ENCODE measurements around the gene APBA2. TPM values are rescaled to one million over a fixed set of nuclear protein-coding genes. Genes with fewer than 3 reads are reported as not detected.

The APBA2 gene
- total and polyA plus RNA-seq, 2 of the 13 experiments (the other 11 are each of a cell fraction or from before 2014, with no cell fraction given) = 0.62 to 2.3 TPM

DNA sequence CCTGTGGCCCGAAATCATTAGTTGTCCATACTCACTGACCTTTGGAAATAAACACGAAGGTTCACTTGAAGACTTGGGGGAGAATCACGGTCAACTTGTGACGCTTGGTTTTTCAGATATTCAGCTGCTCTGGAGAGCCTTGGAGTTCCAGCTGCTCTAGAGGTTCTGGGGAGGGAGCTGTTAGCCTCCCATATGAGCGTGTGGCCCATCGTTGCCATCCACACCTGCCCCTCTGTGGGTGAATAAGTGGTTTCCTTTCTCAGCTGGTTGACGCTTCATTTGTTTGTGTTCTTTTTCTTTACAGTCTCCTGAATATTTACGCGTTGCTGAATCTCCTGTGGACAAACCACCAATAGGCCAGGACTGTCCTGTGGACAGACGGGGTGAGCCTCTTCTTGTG, 35.6 kb downstream of the APBA2 start:
- Histone ChIP-seq H4K20me1 (ENCODE audit: insufficient read depth, low read length) (no peaks in the 10 kb centered on the region), H3K9ac (ENCODE audit: insufficient read depth, low read depth, low read length) (no peak overlapping the region), H3K27me3 (ENCODE audit: control insufficient read depth in 1 of 2, insufficient read depth in 2 of 2, low read length in 2 of 2) (no peaks in the 10 kb centered on the region), H3K4me2 (ENCODE audit: low read depth, low read length) (no peak overlapping the region), H3K4me1 (ENCODE audit: insufficient read depth, low read length) (no peaks in the 10 kb centered on the region), H3K27ac (ENCODE audit: extremely low read length, insufficient read depth, low read length) (no peak overlapping the region), H2AFZ (ENCODE audit: low read length) (no peak overlapping the region), H3K36me3 (replicated peaks in 1 of 2; ENCODE audit: control insufficient read depth in 1 of 2, insufficient read depth in 2 of 2, low read length in 2 of 2) (no peaks in the 10 kb centered on the region), H3K79me2 (ENCODE audit: insufficient read depth, low read length) (no peaks in the 10 kb centered on the region), H3K9me3 (ENCODE audit: low read length) (no peaks in the 10 kb centered on the region), H3K4me3 (replicated peaks in 1 of 3; ENCODE audit: insufficient read depth in 1 of 3, low read depth in 2 of 3, low read length in 3 of 3) (no peak overlapping the region)
- no TSS peak for BruUV-seq (replicated peaks)
- 66% methylated on average over 10 of the region's 10 CpGs for WGBS (ENCODE audit: low lambda C conversion rate)
- DNase-seq (ENCODE audit: low spot score) (no peak), FAIRE-seq (no peak), ATAC-seq (no peak)
- in situ Hi-C loops (cut with HindIII; ENCODE audit: extremely low pct_ligation_motif_present, low pct_unique_long_range_greater_than_20kb) (no loop called here), intact Hi-C loops (cut with micrococcal nuclease; ENCODE audit: unreplicated experiment) (no loop called here)
- CTCF ChIA-PET (ENCODE audit: low intra/inter-chr PET ratio, low total read pairs) = no interaction called here
- POLR2A ChIA-PET = no interaction called here
- TF ChIP-seq PITX1 (CRISPR knock-in tag; IDR thresholded peaks at IDR 0.05) = no peak
- no peak for TF ChIP-seq NCOR1 (IDR thresholded peaks at IDR 0.05; ENCODE audit: borderline replicate concordance, low read length)
- TF ChIP-seq, protein P1, sequence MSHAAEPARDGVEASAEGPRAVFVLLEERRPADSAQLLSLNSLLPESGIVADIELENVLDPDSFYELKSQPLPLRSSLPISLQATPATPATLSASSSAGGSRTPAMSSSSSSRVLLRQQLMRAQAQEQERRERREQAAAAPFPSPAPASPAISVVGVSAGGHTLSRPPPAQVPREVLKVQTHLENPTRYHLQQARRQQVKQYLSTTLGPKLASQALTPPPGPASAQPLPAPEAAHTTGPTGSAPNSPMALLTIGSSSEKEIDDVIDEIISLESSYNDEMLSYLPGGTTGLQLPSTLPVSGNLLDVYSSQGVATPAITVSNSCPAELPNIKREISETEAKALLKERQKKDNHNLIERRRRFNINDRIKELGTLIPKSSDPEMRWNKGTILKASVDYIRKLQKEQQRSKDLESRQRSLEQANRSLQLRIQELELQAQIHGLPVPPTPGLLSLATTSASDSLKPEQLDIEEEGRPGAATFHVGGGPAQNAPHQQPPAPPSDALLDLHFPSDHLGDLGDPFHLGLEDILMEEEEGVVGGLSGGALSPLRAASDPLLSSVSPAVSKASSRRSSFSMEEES (CRISPR knock-in tag; IDR thresholded peaks at IDR 0.05) = no peak
- TF ChIP-seq, protein P2, sequence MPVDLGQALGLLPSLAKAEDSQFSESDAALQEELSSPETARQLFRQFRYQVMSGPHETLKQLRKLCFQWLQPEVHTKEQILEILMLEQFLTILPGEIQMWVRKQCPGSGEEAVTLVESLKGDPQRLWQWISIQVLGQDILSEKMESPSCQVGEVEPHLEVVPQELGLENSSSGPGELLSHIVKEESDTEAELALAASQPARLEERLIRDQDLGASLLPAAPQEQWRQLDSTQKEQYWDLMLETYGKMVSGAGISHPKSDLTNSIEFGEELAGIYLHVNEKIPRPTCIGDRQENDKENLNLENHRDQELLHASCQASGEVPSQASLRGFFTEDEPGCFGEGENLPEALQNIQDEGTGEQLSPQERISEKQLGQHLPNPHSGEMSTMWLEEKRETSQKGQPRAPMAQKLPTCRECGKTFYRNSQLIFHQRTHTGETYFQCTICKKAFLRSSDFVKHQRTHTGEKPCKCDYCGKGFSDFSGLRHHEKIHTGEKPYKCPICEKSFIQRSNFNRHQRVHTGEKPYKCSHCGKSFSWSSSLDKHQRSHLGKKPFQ (CRISPR knock-in tag; IDR thresholded peaks at IDR 0.05; ENCODE audit: insufficient replicate concordance) = no peak
- TF ChIP-seq, protein P3, sequence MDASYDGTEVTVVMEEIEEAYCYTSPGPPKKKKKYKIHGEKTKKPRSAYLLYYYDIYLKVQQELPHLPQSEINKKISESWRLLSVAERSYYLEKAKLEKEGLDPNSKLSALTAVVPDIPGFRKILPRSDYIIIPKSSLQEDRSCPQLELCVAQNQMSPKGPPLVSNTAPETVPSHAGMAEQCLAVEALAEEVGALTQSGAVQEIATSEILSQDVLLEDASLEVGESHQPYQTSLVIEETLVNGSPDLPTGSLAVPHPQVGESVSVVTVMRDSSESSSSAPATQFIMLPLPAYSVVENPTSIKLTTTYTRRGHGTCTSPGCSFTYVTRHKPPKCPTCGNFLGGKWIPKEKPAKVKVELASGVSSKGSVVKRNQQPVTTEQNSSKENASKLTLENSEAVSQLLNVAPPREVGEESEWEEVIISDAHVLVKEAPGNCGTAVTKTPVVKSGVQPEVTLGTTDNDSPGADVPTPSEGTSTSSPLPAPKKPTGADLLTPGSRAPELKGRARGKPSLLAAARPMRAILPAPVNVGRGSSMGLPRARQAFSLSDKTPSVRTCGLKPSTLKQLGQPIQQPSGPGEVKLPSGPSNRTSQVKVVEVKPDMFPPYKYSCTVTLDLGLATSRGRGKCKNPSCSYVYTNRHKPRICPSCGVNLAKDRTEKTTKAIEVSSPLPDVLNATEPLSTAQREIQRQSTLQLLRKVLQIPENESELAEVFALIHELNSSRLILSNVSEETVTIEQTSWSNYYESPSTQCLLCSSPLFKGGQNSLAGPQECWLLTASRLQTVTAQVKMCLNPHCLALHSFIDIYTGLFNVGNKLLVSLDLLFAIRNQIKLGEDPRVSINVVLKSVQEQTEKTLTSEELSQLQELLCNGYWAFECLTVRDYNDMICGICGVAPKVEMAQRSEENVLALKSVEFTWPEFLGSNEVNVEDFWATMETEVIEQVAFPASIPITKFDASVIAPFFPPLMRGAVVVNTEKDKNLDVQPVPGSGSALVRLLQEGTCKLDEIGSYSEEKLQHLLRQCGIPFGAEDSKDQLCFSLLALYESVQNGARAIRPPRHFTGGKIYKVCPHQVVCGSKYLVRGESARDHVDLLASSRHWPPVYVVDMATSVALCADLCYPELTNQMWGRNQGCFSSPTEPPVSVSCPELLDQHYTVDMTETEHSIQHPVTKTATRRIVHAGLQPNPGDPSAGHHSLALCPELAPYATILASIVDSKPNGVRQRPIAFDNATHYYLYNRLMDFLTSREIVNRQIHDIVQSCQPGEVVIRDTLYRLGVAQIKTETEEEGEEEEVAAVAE (CRISPR knock-in tag; IDR thresholded peaks at IDR 0.05; ENCODE audit: borderline replicate concordance) = no peak
- TF ChIP-seq HCFC1 (IDR thresholded peaks at IDR 0.05; ENCODE audit: low read depth, low read length) = no peak
- TF ChIP-seq, protein P4, sequence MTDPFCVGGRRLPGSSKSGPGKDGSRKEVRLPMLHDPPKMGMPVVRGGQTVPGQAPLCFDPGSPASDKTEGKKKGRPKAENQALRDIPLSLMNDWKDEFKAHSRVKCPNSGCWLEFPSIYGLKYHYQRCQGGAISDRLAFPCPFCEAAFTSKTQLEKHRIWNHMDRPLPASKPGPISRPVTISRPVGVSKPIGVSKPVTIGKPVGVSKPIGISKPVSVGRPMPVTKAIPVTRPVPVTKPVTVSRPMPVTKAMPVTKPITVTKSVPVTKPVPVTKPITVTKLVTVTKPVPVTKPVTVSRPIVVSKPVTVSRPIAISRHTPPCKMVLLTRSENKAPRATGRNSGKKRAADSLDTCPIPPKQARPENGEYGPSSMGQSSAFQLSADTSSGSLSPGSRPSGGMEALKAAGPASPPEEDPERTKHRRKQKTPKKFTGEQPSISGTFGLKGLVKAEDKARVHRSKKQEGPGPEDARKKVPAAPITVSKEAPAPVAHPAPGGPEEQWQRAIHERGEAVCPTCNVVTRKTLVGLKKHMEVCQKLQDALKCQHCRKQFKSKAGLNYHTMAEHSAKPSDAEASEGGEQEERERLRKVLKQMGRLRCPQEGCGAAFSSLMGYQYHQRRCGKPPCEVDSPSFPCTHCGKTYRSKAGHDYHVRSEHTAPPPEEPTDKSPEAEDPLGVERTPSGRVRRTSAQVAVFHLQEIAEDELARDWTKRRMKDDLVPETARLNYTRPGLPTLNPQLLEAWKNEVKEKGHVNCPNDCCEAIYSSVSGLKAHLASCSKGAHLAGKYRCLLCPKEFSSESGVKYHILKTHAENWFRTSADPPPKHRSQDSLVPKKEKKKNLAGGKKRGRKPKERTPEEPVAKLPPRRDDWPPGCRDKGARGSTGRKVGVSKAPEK (CRISPR knock-in tag; IDR thresholded peaks at IDR 0.05; ENCODE audit: borderline replicate concordance) = no peak
- no peak for TF ChIP-seq AGO1 (IDR thresholded peaks at IDR 0.05; ENCODE audit: low read depth, low read length, poor library complexity, severe bottlenecking)
- TF ChIP-seq, protein P5, sequence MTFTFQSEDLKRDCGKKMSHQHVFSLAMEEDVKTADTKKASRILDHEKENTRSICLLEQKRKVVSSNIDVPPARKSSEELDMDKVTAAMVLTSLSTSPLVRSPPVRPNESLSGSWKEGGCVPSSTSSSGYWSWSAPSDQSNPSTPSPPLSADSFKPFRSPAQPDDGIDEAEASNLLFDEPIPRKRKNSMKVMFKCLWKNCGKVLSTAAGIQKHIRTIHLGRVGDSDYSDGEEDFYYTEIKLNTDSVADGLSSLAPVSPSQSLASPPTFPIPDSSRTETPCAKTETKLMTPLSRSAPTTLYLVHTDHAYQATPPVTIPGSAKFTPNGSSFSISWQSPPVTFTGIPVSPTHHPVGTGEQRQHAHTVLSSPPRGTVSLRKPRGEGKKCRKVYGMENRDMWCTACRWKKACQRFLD (CRISPR knock-in tag; IDR thresholded peaks at IDR 0.05; ENCODE audit: borderline replicate concordance) = no peak
- no peak for TF ChIP-seq CHD2 (IDR thresholded peaks at IDR 0.05; ENCODE audit: low read depth, low read length)
- no peak for TF ChIP-seq SAFB2 (CRISPR knock-in tag; IDR thresholded peaks at IDR 0.05; ENCODE audit: borderline replicate concordance, low read depth)
- TF ChIP-seq, protein P6, sequence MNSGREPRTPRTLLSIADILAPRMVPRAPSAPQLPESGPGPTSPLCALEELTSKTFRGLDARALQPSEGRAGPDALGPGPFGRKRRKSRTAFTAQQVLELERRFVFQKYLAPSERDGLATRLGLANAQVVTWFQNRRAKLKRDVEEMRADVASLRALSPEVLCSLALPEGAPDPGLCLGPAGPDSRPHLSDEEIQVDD (CRISPR knock-in tag; IDR thresholded peaks at IDR 0.05; ENCODE audit: borderline replicate concordance) = no peak

Measured in HepG2 (cell line).